K562 (cell line): ENCODE data around the gene CPNE8. TPM values are rescaled to one million over a fixed set of nuclear protein-coding genes. Genes with fewer than 3 reads are reported as not detected.

ENCODE experiments used
- ATAC-seq: fragments of 200-7000 bp; cut with Tn5 transposase; 3 replicates; pipeline ENCODE4 v1.9.1; 2020; ENCODE audit warnings: moderate library complexity
- BruUV-seq: library from RNA; stranded (reverse); fragments of 400-500 nt; replicated peaks from 2 replicates; lab custom pipeline; 2021; lab: Mats Ljungman, UMichigan
- CTCF ChIA-PET: fragments of 300-600 bp; formaldehyde crosslinking; extraction: SDS; loops from one replicate; lab custom pipeline; 2021; ENCODE audit warnings: low intra/inter-chr PET ratio; lab: Yijun Ruan, JAX
- POLR2A ChIA-PET: fragments of 300-600, 350-650 bp; sonication (Branson Sonifier 250); formaldehyde crosslinking; extraction: SDS; loops from one replicate; lab custom pipeline; 2021; ENCODE audit warnings: antibody characterized with exemption, inconsistent platforms; lab: Yijun Ruan, JAX
- DNase-seq, 4 experiments: peaks; one replicate each; pipeline versions ENCODE4 v3.0.0 to v3.0.0-alpha.2; 2011 to 2018; ENCODE audit warnings: low spot score in 3 of 4, mixed read lengths in 3 of 4; ENCODE audit errors: extremely low read depth in 1 of 4
- FAIRE-seq: peaks from 2 replicates; lab custom pipeline; 2011; peaks lifted over from hg19 to GRCh38; lab: Jason Lieb, UNC
- H2AFZ ChIP-seq: 2 replicates; pipeline ENCODE4 v1.6.0; 2011; ENCODE audit warnings: low read depth, low read length, control low read depth, inconsistent platforms
- H3K27ac ChIP-seq: fragments of 200-600 bp; 3 replicates; pipeline ENCODE4 v1.8.0; 2011; ENCODE audit warnings: low read depth, mild to moderate bottlenecking, control low read depth, inconsistent platforms, low read length, moderate library complexity, mixed read lengths; ENCODE audit errors: extremely low read depth
- H3K27me3 ChIP-seq, 2 experiments: fragments of 300-600 bp in 1 of 2; 2 replicates in 1 of 2; 3 replicates in 1 of 2; pipeline versions ENCODE4 v1.6.0 to v1.8.0; 2011; ENCODE audit warnings: inconsistent platforms in 2 of 2, low read length in 2 of 2, mild to moderate bottlenecking in 1 of 2, mixed read lengths in 1 of 2, moderate library complexity in 1 of 2; ENCODE audit not compliant: control insufficient read depth in 2 of 2, insufficient read depth in 2 of 2
- H3K36me3 ChIP-seq: fragments of 300-600 bp; 3 replicates; pipeline ENCODE4 v1.8.0; 2011; ENCODE audit warnings: mild to moderate bottlenecking, low read length, inconsistent platforms; ENCODE audit not compliant: control insufficient read depth, insufficient read depth
- H3K4me1 ChIP-seq, 2 experiments: fragments of 200-600 bp in 1 of 2; replicated peaks in 1 of 2; 2 replicates in 1 of 2; 3 replicates in 1 of 2; pipeline versions ENCODE4 v1.5.1 to v1.8.0; 2011; ENCODE audit warnings: inconsistent platforms in 2 of 2, low read length in 2 of 2, mild to moderate bottlenecking in 1 of 2, mixed read lengths in 1 of 2, moderate library complexity in 1 of 2; ENCODE audit not compliant: control insufficient read depth in 2 of 2, insufficient read depth in 2 of 2
- H3K4me2 ChIP-seq: 2 replicates; pipeline ENCODE4 v1.6.1; 2011; ENCODE audit warnings: low read length, control low read depth, inconsistent platforms, mixed read lengths; ENCODE audit not compliant: insufficient read depth
- H3K4me3 ChIP-seq: fragments of 200-600 bp; sonication (generic), shearing (Covaris generic); 2 replicates; pipeline ENCODE4 v1.5.1; 2016; ENCODE audit warnings: control low read depth, inconsistent platforms
- H3K79me2 ChIP-seq: fragments of 200-600 bp; 3 replicates; pipeline ENCODE4 v1.8.0; 2011; ENCODE audit warnings: low read length, inconsistent platforms; ENCODE audit not compliant: control insufficient read depth, insufficient read depth
- H3K9ac ChIP-seq, 2 experiments: 2 replicates each; pipeline versions ENCODE4 v1.6.0 to v1.6.1; 2011; ENCODE audit warnings: low read depth in 2 of 2, low read length in 2 of 2, control low read depth in 1 of 2, inconsistent platforms in 1 of 2, mild to moderate bottlenecking in 1 of 2, mixed read lengths in 1 of 2; ENCODE audit not compliant: insufficient read depth in 1 of 2
- H3K9me1 ChIP-seq: one replicate; pipeline ENCODE4 v1.6.0; 2011; ENCODE audit warnings: inconsistent platforms, mild to moderate bottlenecking, low read length, moderate library complexity; ENCODE audit not compliant: control insufficient read depth, insufficient read depth
- H3K9me3 ChIP-seq: replicated peaks from 2 replicates; pipeline ENCODE4 v1.5.1; 2011; ENCODE audit warnings: low read depth, low read length, inconsistent platforms; ENCODE audit not compliant: control insufficient read depth, insufficient read depth
- H4K20me1 ChIP-seq: replicated peaks from 2 replicates; pipeline ENCODE4 v1.6.1; 2011; ENCODE audit warnings: low read length, inconsistent platforms, mixed read lengths; ENCODE audit not compliant: control insufficient read depth, insufficient read depth
- DNMT1 ChIP-seq: fragments of 450-650 bp; IDR thresholded peaks from 2 replicates; pipeline ENCODE4 v1.6.1; 2016; ENCODE audit warnings: antibody characterized with exemption, mild to moderate bottlenecking
- ETS2 ChIP-seq: IDR thresholded peaks from 2 replicates; pipeline ENCODE4 v1.6.1; 2016; ENCODE audit warnings: borderline replicate concordance, missing genetic modification characterization, mild to moderate bottlenecking, moderate library complexity, missing compliant biosample characterization; ENCODE audit not compliant: poor library complexity, severe bottlenecking
- FIP1L1 ChIP-seq: fragments of 200-400 bp; formaldehyde crosslinking; IDR thresholded peaks from 2 replicates; pipeline ENCODE4 v1.6.1; 2018; ENCODE audit warnings: mild to moderate bottlenecking, low read depth, low read length; ENCODE audit not compliant: poor library complexity, severe bottlenecking
- HDAC1 ChIP-seq, 2 experiments: fragments of 450-650 bp; IDR thresholded peaks; 2 replicates each; pipeline ENCODE4 v1.6.1; 2016 to 2017; ENCODE audit warnings: inconsistent platforms in 1 of 2, mild to moderate bottlenecking in 1 of 2, moderate library complexity in 1 of 2
- NBN ChIP-seq: fragments of 450-650 bp; IDR thresholded peaks from 2 replicates; pipeline ENCODE4 v1.6.1; 2016; ENCODE audit warnings: low read depth, mild to moderate bottlenecking
- RHOXF2B ChIP-seq: fragments of 250-450 bp; sonication (Bioruptor Pico); conservative IDR thresholded peaks from 2 replicates; pipeline ENCODE4 v1.5.1; 2021
- SMARCA4 ChIP-seq: fragments of 450-650 bp; IDR thresholded peaks from 2 replicates; pipeline ENCODE4 v1.6.1; 2016
- SMARCC2 ChIP-seq: fragments of 450-650 bp; IDR thresholded peaks from 2 replicates; pipeline ENCODE4 v1.6.1; 2017; ENCODE audit warnings: antibody characterized with exemption, moderate library complexity, mild to moderate bottlenecking, low read depth
- SOX6 ChIP-seq: fragments of 450-650 bp; IDR thresholded peaks from 2 replicates; pipeline ENCODE4 v1.6.1; 2014; ENCODE audit warnings: mild to moderate bottlenecking
- SP1 ChIP-seq: sonication (generic); formaldehyde crosslinking; IDR thresholded peaks from 2 replicates; pipeline ENCODE4 v1.8.1; 2022; ENCODE audit warnings: mild to moderate bottlenecking, missing genetic modification reagents
- ZNF318 ChIP-seq, 2 experiments: fragments of 450-650 bp; IDR thresholded peaks; 2 replicates each; pipeline ENCODE4 v1.6.1; 2016; ENCODE audit warnings: mild to moderate bottlenecking in 2 of 2, borderline replicate concordance in 1 of 2, low read depth in 1 of 2, moderate library complexity in 1 of 2
- WGBS: fragments of 100-300 bp; shearing (Covaris generic); methylation state at CpG from one replicate; pipeline ENCODE4 v1.1.6; 2016; ENCODE audit warnings: low coverage, mixed read lengths; ENCODE audit not compliant: insufficient coverage; ENCODE audit errors: missing lambda C conversion rate; 5-methylcytosine and 5-hydroxymethylcytosine counted together
- in situ Hi-C: fragments of 300-500 bp; cut with MboI; formaldehyde crosslinking; loops from 4 replicates; pipeline ENCODE4 v1.15.0; 2018; ENCODE audit warnings: inconsistent platforms, mixed read lengths
- intact Hi-C: fragments of 100-400 bp; cut with micrococcal nuclease; formaldehyde crosslinking; loops from 2 replicates; pipeline ENCODE4 v1.14.2; 2022
- polyA plus RNA-seq, 8 experiments: library from polyadenylated mRNA; depleted of rRNA in 4 of 8; stranded (reverse) in 5 of 8; unstranded in 3 of 8; fragments of >200 nt; fragmentation: Nextera tagmentation in 2 of 8; fragmentation: Illumina TruSeq in 1 of 8; extraction: Ambion mirVana in 2 of 8; extraction: Trizol in 1 of 8; gene quantifications; 2 replicates each; pipeline versions ENCODE4 v1.2.1 to v1.2.3, GENCODE V29; 2011 to 2014; ENCODE audit warnings: inconsistent platforms in 1 of 8, missing spikeins in 1 of 8
- total RNA-seq, 7 experiments: library from RNA; depleted of rRNA in 6 of 7; stranded (reverse); fragments of >200 nt in 6 of 7; fragmentation: Illumina TruSeq in 2 of 7; extraction: Trizol in 2 of 7; gene quantifications; 2 replicates each; pipeline versions ENCODE4 v1.2.1 to v1.2.3, GENCODE V29; 2011 to 2021; ENCODE audit warnings: low replicate concordance in 1 of 7

CPNE8 gene
- total and polyA plus RNA-seq, 9 of the 15 experiments (the other 6 are each of a cell fraction or from before 2014, with no cell fraction given) = 2.4 to 7.0 (median 4.2) TPM

- no peak overlapping the region for H3K4me3 ChIP-seq
- no peak for TF ChIP-seq SOX6
- no peak for TF ChIP-seq NBN
- TF ChIP-seq RHOXF2B (CRISPR knock-in tag) = no peak
- TF ChIP-seq DNMT1 = no peak
- TF ChIP-seq SMARCA4 = no peak
- no peak for TF ChIP-seq FIP1L1
- TF ChIP-seq SMARCC2 = no peak
- TF ChIP-seq ZNF318 (IDR thresholded peaks at IDR 0.05; ENCODE audit: borderline replicate concordance in 1 of 2, low read depth in 1 of 2) = no peak
- TF ChIP-seq ETS2 = no peak
- no peak for TF ChIP-seq HDAC1 (IDR thresholded peaks at IDR 0.05)
- TF ChIP-seq SP1 = no peak
- in situ Hi-C loops = no loop called here
- DNase-seq (no peak), ATAC-seq (no peak), FAIRE-seq (no peak)
- no peaks in the 10 kb centered on the region for H3K9me1 ChIP-seq
- no peak overlapping the region for H2AFZ ChIP-seq
- H3K4me2 ChIP-seq = no peak overlapping the region
- no peak overlapping the region for H3K9ac ChIP-seq
- H3K27me3 ChIP-seq = no peaks in the 10 kb centered on the region
- no peaks in the 10 kb centered on the region for H3K36me3 ChIP-seq
- no peaks in the 10 kb centered on the region for H3K4me1 ChIP-seq
- H3K27ac ChIP-seq = no peak overlapping the region
- no peaks in the 10 kb centered on the region for H4K20me1 ChIP-seq
- WGBS = 0% methylated on average over 4 of the region's 4 CpGs
- H3K79me2 ChIP-seq = no peaks in the 10 kb centered on the region
- no peaks in the 10 kb centered on the region for H3K9me3 ChIP-seq
- BruUV-seq = no TSS peak
- ChIA-PET CTCF (no interaction called here), POLR2A (no interaction called here)
- intact Hi-C loops = no loop called here
Measured at GRCh38 chr12:38646146-38646545, 259.2 kb downstream of the CPNE8 start.
